GM19025 (cell line): ENCODE results near the gene LRRC26.
"Not testable (repeated sequence)": the region's sequence is repeated elsewhere in the genome, so short reads cannot be mapped to it uniquely, and the experiment has no call there.

Experiments used
- ATAC-seq: cut with Tn5 transposase; IDR thresholded peaks from one replicate; pipeline ENCODE4 v1.9.1; 2021; ENCODE audit warnings: mild to moderate bottlenecking, low read depth, moderate library complexity; ENCODE audit not compliant: unreplicated experiment

The LRRC26 gene

DNA sequence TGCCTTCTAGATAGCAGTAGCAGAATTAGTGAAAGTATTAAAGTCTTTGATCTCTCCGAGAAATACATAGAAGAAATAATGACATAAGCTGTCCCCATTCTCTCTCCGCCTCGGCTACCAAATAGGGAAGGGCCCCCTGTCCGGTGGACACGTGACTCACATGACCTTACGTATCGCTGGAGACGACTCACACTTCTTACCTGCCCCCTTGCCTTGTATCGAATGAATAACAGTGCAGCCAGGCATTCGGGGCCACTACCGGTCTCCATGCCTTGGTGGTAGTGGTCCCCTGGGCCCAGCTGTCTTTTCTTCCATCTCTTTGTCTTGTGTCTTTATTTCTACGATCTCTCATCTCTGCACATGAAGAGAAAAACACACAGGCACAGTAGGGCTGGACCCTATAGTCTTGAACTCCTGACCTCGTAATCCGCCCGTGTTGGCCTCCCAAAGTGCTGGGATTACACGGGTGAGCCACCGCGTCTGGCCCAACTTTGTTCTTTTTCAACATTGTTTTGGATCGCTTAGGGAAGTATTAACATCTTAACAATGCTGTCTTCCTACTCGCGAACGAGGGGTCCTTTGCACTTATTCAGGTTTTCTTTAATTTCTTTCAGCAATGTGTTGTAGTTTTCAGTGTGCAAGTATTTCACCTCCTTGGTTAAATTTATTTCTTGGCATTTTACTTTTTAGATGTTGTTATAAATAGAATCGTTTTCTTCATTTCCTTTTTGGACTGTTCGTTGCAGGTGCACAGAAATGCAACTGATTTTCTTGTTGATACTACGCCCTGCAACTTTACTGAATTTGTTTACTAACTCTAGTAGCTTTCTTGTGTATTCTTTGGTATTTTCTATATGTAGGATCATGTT lies 47.7 kb downstream of the LRRC26 start:
- ATAC-seq, result not testable (repeated sequence)
